GM12875 (cell line): ENCODE measurements around the gene GTPBP3.

ENCODE experiments used
- H3K4me3 ChIP-seq: one replicate; pipeline ENCODE4 v1.5.1; 2011; ENCODE audit warnings: low read depth, low read length, control low read depth
- CTCF ChIP-seq: IDR thresholded peaks from 2 replicates; pipeline ENCODE4 v1.5.1; 2011; ENCODE audit warnings: low read depth, mild to moderate bottlenecking, control low read depth, inconsistent platforms, low read length, moderate library complexity, borderline replicate concordance; ENCODE audit not compliant: insufficient read depth

GTPBP3 gene

DNA sequence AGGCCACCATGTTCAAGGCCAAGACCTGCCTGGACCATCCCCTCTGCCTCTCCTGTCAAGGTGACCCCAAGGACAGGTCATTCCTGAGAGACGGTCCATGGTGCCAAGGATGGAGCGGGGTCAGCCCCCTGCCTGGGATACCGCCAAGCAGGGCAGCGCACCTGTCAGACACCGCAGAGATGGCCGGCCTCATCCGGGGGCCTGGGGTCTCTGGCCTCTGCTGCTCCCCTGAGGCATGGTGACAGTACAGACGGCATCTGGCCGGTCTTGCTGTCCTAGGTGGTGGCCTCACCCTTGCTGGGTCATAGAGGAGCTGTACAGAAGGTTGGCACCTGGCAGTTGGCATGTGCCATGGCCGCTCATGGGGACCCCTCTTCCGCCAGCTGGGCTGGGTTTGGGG lies 16.9 kb upstream of the GTPBP3 start:
- TF ChIP-seq CTCF: no peak
- H3K4me3 ChIP-seq: no peak overlapping the region

DNA sequence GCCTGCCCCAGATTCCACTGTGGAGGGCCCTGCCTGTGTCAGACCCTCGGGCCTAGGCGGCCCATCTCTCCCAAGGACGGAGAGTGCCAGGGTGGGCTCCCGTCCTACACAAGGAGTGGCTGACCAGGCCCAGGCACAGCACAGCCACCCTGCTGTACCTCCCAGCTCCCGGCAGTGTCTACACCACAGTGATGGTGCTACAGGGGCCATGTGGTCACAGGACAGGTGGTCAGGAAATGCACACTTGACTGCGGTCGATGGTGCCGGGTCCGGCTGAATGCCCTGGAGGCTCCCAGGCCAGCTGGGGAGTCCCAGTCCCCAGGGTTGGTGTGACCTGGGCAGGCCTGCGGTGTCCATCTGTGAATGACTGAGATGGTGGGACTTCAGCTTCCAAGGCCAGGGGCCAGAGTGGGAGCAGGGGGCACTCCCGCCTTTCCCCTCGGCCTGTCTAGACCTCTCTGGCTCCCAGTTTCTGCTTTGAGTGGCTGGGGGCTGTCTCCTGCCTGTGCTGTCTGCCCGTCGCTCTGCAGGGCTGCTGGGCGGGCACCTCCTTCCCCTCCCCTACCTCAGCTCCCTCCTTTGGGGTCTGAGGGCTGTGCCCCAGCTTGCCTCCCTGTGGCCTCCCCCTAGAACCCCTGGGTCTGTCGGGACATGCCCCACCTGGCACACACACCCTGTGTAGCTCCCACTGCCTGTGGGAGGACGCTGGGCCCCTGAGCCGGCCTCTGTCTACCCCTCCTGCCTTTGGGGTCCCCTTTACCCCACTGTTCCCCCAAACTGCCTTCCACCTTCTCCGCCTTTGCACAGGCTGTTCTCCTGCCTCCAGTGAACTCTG lies 15.5 kb upstream of the GTPBP3 start:
- H3K4me3 ChIP-seq: no peak overlapping the region
- no peak for TF ChIP-seq CTCF

DNA sequence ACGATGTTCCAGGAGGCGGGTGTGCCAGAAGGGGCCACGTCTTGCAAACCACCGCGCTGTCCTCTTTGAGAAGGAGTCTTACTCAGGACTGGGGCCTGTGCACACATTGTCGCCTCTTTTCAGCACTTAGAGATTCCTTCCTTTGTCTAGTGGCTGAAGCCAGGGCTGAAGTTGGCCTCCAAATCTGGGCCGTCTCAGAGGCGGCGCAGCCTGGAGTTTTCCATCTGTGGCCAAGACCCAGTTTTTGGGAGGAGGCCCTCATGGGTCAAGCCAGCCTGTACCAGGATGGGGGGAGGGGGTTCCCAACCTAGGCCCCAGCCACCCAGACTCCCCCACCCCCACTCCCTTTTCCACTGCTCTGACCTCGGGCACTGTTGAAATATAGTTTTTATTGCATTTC lies 14.5 kb upstream of the GTPBP3 start:
- TF ChIP-seq CTCF: no peak
- H3K4me3 ChIP-seq: no peak overlapping the region

DNA sequence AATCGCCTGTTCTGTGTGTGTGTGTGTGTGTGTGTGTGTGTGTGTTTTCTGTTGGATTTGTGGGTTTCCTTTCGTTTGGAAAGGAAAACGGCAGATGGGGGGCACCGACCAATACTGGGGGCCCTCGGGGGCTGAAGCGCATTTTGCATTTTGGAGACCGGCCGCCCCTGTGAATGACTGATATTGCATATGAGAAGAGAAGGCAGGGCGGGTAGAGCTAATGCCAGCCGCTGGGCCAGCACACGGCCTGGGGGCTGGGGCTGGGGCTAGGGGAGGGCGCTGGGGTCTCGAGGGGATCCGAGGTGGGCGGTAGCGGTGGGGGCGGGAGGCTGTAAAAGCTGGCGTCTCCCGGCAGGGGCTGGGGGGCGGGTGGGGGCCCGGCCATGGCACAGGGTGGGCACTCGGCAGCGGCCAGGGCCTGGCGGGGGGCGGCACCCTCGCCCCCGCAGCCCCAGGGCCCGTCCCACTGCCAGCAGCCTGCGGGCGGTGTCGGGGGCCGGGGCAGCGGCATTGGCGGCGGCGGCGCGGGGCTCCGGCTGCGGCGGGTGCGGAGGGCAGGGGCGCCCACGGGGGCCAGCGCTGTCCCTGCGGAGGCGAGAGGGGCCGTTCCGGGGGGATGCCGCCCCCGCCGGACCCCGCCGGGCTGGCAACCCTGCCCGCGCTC lies 13.9 kb upstream of the GTPBP3 start:
- TF ChIP-seq CTCF: no peak
- H3K4me3 ChIP-seq: no peak overlapping the region

GRCh38 chr19:17323964-17324332 lies 13.4 kb upstream of the GTPBP3 start:
- no peak overlapping the region for H3K4me3 ChIP-seq
- TF ChIP-seq CTCF: no peak

DNA sequence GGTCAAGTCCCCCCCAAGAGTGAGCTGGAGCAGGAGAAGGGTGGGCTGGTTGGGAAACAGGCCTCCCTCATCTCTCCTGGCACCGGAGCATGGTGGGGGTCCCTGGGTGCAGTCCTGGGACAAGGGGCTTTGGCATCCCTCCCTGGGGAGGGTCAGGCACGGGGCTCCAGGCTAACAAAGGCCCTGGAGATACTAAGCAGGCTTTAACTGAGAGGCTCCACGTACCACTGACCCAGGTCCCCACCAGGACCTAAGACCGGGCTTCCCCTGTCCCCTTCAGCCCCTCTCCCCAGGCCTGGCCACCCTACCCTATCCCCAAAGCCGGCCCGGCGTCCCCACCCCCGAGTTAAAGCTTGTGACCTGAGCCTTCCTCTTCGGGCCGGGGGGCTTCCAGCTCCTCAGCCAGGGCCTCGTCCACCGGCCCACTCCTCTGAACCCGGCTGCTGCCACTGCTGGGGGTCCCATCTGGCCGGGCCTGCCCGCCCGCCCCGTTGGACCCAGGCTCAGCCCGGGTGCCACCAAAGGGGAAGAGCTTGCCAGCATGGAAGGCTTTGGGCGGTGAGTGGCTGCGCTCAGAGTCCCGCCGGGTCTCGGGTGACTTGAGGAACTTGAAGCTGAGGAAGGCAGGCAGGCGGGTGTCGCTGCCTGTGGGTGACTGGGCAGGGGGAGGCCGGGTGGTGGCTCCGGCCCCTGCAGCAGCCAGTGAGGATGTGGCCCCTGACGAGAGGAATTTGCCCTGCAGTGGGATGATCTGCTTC lies 12.8 kb upstream of the GTPBP3 start:
- no peak overlapping the region for H3K4me3 ChIP-seq
- TF ChIP-seq CTCF: no peak
